GM19025 (cell line): ENCODE measurements around the gene TTC9B.

Source experiments
- ATAC-seq: cut with Tn5 transposase; IDR thresholded peaks from one replicate; pipeline ENCODE4 v1.9.1; 2021; ENCODE audit warnings: mild to moderate bottlenecking, low read depth, moderate library complexity; ENCODE audit not compliant: unreplicated experiment

Gene TTC9B

GRCh38 chr19:40217934-40218890, at the start of gene TTC9B:
TTC9B (minus strand) TSS chr19:40218384; CDS start chr19:40218381, 3 bp downstream.
- ATAC-seq, result no peak

- ATAC-seq, result no peak
Measured at GRCh38 chr19:40267601-40267997, 49.4 kb upstream of the TTC9B start.

GRCh38 chr19:40266912-40267600, 48.9 kb upstream of the TTC9B start:
- ATAC-seq, result no peak

- no peak for ATAC-seq
Measured at GRCh38 chr19:40266119-40266518, 47.9 kb upstream of the TTC9B start.

- no peak for ATAC-seq
Measured at GRCh38 chr19:40265763-40266099, 47.5 kb upstream of the TTC9B start.

- ATAC-seq, result no peak
Measured at GRCh38 chr19:40265055-40265762, 47.0 kb upstream of the TTC9B start.

- ATAC-seq, result no peak
Measured at GRCh38 chr19:40264314-40265054, 46.3 kb upstream of the TTC9B start.

GRCh38 chr19:40263440-40264313, 45.5 kb upstream of the TTC9B start:
- no peak for ATAC-seq

GRCh38 chr19:40262422-40262821, 44.2 kb upstream of the TTC9B start:
- no peak for ATAC-seq

GRCh38 chr19:40261631-40262030, 43.4 kb upstream of the TTC9B start:
- no peak for ATAC-seq

GRCh38 chr19:40257096-40257517, 38.9 kb upstream of the TTC9B start:
- ATAC-seq, result no peak

GRCh38 chr19:40256512-40256911, 38.3 kb upstream of the TTC9B start:
- no peak for ATAC-seq

GRCh38 chr19:40255619-40256166, 37.5 kb upstream of the TTC9B start:
- no peak for ATAC-seq

GRCh38 chr19:40254714-40255418, 36.7 kb upstream of the TTC9B start:
- ATAC-seq, result no peak

GRCh38 chr19:40253611-40254092, 35.5 kb upstream of the TTC9B start:
- ATAC-seq, result no peak

GRCh38 chr19:40252395-40252794, 34.2 kb upstream of the TTC9B start:
- ATAC-seq, result no peak

GRCh38 chr19:40251991-40252390, 33.8 kb upstream of the TTC9B start:
- no peak for ATAC-seq

GRCh38 chr19:40251244-40251643, 33.1 kb upstream of the TTC9B start:
- ATAC-seq, result no peak
